Suppressor macrophage treated with lipopolysaccharide for 1 hour (primary cell): ENCODE measurements around the gene BCL2L13.

Source experiments
- DNase-seq, 3 donors: peaks; one replicate each; pipeline ENCODE4 v3.0.0-alpha.2; 2020 to 2022

BCL2L13 gene

DNA sequence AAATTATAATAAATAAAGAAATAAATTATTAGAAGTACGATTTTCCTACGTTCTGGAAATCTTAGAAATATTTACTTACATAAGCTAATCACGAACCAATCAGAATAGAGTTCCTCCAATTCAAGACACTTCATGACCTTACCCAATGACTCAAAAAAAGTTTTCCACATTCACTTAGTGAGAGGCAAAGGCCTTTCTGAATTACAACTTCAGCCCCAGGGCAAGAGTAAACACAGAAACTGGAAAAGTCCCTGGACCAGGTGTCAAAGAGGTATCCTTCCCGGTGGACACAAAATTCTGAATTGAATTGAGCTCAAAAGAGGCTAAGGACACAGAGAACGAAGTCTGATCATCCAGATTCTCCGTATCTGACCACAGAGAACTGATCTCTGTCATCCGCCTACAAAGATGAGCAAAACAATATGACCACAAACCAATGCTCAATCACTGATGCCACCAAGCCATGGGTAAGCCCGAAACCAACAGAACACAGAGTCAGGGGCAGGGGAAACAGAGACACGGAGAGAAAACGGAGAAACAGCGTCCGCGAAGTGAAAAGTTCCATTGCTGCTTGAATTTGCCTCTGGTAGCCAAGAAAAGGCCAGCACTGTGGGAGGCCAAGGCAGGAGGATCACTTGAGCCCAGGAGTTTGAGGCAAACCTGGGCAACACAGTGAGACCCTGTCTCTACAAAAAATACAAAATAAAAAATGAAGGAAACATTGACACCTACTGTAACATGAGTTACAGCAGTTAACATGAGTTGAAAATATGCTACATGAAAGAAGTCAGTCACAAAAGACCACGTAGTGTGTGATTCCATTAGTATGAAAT lies 128.9 kb downstream of the BCL2L13 start:
- peak; percentile 65 to 77 (median 74) for DNase-seq

DNA sequence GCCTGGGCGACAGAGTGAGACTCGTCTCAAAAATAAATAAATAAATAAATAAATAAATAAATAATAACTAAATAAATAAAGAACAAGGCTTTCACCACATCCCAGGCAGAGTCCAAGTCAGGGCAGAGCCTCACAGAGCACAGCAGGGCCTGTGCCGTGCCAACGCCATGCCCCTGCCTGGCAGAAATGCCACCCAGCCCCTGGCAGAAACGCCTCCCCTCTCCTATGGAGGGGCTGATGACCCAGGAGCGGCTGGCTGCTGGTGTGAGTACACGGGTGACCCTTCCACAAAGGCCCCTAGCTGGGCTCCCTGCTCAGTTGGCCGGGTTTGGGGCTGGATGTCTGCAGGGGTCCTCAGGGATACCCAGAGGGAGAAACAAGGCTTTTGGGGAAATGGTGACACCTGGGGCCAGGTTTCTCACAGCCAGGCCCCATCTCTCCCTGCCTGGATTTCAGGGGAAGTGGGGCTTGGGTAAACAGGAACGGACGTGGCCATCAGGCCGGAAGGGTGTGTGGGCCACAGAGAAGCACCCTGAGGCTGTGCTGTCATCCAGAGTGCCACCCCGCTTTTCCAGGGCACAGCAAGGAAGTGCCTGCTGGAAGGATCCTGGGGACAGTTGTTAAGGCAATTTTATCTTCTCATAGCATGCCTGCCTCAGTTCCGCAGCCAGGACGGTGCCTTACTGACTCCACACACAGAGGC lies 130.6 kb downstream of the BCL2L13 start:
- DNase-seq, result peak; percentile 67 to 77 (median 70)

DNA sequence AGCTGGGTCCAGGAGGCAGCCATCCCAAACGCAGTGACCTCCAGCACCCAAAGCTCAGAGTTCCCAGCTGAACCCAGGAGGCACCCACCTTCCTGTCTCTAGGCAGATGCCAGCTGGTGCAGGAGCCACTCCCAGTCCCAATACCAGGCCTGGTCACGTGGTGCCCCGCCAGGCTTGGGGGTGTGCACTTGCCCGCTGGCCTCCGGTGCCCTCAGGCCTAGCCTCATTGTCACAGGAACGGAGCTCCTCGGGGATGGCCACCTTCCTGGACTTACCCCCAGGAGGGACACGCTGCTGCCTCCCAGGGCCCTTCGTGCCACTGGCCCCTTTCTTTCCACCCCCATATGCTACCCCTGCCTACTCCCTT lies 131.1 kb downstream of the BCL2L13 start:
- no peak for DNase-seq

DNA sequence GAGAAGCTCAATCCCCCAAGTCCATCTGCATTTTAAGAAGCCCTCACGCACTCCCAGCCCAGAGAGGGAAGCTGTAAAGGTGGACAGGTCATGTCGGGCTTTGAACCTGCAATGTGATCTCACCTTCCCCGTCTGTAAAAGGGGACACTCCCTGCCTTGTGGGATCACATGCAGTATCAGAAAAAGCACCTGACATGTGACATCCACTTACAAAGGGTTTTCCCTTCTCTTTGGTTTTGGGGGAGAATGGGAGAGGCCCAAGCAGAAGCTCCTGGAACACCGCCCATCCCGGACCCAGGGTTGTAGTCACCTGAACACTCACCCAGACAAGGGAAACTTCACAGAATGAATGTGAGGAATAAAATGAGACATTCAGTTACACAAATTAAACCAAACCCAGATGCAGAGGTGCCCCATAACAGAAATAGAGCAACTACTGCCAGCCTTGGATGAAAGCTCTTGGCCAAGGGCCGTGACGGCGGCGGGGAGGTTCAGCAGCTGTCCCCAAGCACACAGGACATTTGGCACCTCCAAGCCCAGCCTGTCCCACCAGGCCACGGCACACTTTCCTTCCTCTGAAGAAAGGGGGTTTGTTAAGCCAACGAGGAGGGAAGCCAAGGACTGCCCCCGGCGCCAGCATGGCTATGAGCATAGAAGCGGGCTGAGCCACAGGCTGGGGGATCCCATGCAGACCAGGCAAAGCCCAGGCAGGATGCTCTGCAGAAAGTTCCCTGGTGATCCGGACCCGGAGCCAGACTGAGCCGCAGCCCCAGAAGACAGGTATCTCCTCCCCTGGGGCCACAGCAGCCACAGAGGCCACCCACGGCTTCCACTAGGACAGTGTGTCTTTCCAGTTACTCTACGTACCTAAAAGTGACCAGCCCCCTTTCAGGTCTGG lies 131.9 kb downstream of the BCL2L13 start:
- DNase-seq, result peak in 1 of 3 donors; percentile 27

DNA sequence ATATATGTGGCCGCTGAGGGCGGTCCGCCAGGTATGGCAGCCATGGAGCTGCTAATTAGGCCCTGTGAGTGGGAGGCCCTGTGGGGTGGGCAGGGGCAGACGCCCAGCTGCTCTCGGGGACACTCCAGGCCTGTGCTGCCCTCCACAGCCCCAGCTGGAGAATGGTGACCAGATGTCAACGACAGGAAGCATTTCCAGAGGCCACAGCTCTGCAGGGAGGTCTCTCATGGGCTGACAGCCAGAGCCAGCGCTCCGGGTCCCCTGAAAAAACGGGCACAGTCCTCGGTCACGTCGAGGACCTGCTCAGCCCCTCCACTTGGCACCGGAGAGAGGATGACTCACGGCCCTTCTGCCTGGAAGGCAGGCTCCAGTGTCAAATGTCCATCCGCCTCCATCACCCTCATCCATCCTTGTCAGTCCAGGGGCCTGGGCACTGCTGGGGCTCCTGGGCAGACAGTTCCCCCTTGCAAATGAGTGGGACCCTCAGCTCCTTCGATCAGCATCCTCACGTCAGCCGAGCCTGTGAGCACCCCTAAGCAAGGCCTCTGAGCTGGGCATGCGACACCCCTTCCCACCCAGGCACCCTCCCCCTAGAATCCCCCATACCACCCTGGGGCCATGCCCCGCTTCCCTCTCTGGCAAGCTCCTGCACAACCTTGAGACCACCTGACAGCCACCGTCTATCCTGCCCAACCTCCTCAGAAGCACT lies 133.8 kb downstream of the BCL2L13 start:
- DNase-seq, result peak in 2 of 3 donors; percentile 48

DNA sequence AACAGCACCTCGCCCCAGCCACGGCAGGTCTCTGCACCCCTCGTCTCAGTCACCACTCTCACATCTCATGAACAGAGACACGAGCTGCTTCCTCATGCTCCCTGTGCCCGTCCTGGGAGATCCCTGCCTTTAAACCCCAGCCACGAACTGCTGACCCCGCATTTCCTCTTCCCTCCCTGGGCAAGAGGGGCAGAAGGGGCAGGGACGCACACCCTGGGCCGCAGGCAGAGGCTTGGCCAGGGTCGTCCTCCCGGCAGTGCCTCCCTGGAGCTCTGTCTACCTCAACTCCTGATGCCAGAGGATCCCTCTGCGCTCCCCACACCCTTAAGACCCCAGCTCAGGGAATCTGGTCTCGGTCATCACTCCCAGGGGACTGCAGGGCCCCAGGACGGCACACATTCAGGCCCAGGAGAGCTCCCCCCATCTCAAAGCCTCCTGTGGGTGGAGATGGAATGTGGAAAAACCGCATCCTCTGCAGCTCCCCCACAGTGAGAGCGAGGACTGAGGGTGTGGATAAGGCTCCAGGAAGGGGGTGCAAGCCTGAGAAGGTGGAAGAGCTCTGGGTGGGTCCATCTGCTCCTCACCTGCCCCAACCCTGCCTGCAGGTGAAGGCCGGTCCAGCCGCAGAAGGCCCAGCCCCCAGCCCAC lies 134.5 kb downstream of the BCL2L13 start:
- peak; percentile 71 to 82 (median 76) for DNase-seq

DNA sequence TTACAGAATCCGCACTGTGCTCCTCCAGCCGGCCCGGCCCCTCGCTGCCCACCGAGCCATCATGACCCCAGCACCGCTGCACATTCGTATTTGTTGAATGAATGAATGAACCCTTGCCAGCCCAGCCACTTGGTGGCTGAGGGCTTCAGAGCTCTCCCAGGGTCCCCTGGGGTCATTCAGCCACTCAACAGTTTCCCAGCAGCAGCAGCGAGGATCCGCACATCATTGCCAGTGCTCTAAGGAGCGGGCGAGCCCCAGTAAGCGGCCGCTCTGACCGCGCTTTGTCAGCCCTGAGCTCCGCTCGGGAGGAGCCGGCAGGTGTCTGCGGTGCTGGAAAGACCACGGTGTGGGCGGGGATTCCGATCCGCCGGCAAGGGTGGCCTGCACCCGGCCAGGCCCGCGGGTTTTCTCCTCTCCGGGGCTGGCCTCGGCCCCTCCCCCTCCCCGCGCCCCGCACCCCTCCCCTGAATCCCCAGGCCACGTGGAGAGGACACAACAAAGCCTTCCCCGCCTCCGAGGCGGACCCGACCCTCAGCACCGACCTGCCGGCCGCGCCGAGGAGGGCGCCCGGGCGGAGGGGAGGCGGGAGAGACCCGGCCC lies 135.1 kb downstream of the BCL2L13 start:
- DNase-seq, result peak in 2 of 3 donors; percentile 59 to 76

DNA sequence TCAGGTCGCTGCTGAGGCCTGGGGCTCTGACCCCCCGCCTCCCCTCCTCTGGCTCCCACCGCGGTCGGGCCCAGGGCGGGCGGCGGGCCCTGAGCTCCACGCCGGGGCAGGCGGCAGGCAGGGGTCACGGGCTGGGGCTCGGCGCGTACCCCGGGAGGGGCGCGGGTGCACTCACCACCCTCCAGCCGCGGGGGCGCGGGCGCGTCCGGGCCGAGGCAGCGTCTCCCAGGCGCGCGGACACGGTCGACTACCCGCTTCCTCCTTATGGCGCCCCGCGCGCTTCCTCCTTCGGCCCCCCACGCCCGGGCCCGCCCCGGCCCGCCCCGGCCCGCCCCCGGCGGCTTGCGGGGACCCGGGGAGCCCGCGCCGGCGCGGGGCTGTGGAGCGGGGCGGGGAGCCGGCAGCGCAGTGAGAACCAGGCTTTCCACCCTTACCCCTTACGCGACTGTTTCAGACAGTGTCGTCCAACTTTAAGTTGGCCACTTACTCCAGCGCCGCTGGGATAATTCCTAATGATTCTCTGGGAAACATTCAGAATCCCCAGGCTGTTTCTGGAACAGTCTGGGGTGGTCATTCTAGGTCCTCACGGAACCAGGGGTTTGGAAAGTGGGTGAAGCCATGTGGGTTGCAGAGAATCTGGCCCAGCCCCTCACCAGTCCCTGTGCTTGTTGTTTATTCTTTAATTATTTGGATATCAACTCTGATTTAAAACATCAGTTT lies 135.8 kb downstream of the BCL2L13 start, which contains the start of gene BID:
Gene BID, minus strand, starts transcription at position 264 of the 720 bp plus-strand sequence. CDS start 24,353 bp downstream, outside the sequence.
- DNase-seq, result peak; percentile 86 to 94 (median 89)

DNA sequence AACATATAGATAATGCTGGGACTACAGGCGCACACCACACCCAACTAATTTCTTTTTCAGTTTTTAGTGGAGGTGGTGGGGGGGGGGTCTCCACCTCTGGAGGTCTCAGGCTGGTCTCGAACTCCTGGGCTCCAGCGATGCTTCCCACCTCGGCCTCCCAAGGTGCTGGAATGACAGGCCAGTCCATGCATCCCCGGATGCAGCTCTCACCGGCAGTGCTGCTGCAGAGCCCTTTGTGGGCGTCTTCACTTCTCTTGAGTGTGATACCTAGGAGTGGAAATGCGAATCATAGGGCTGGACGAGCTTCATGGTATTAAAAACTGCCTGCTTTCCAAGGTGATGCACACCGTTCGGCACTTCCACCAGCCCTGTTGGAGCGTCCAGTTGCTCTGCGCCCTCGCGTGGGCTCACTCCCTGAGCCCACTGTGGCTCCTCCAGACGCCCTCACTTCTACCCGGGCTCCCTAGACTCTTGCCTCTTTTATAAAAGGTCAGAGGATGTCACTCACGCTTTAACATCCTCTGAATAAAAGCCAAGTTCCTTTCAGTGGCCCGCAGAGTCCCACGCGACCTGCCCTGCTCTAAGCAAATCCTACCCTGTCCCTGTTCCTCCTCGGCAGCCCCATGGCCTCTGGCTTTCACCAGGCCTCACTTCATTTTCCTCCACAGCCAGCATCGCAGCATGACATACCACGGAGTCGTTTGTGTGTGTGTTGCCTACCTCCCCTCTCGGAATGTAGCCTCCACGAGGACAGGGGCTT lies 136.5 kb downstream of the BCL2L13 start:
- peak in 2 of 3 donors; percentile 39 to 40 for DNase-seq

DNA sequence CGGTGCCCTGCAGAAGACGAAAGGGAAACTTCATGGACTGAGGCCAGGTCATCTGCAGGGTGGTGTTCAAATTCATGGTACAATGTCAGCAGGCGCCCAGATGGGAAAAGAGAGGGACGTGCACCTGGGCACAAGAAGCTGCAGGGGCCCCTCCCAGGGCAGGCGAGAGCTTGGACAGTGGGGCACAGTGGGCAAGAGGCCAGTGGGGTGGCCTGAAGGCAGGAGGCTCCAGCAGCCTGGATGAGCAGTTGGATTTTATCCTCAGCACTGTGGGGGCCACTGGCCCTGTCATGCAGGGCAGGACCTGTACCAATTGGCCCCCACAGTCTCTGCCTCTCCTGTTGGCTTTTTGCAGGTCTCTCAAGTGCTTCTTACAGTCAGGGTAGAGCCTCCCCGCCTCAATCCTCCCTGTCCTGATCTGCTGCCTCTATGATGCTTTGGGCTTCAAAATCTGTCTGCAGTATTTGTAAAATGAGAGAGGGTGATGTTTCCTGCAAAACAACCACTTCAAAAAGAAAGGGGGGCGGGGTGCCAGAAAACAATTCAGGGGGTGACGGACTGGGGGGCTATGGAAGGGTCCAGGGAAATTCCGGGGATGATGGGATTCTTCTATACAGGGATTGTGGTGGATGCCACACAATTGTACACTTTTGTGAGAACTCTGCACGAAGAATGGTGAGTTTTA lies 137.4 kb downstream of the BCL2L13 start:
- DNase-seq, result no peak

DNA sequence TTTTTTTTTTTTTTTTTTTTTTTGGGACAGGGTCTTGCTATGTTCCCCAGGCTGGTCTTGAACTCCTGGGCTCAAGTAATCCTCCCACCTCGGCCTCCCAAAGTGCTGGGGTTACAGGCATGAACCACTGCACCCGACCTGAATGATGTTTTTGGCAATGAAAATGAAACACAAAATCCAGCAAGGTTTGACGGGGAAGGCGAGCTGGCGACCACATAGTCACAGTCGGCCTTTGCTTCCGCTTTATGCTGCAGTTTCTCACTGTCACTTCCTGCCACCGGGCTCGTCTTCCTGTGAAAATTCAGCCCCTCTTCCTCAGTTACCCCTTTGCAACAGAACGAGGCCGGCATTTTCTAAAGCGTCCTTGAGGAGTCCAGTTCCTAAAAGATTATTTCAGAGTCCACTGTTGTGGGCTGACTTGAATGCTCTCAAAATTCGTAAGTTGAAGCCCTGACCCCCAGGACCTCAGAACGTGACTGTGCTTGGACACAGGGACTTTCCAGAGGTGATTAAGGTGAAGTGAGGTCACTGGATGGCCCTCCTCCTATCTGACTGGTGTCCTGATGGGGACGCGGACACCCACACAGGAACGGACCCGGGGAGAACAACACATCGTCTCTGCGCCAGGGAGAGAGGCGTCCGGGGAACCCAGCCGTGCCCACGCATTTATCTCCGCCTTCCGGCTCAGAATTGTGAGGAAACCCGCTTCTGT lies 138.6 kb downstream of the BCL2L13 start:
- peak; percentile 93 to 95 (median 95) for DNase-seq

DNA sequence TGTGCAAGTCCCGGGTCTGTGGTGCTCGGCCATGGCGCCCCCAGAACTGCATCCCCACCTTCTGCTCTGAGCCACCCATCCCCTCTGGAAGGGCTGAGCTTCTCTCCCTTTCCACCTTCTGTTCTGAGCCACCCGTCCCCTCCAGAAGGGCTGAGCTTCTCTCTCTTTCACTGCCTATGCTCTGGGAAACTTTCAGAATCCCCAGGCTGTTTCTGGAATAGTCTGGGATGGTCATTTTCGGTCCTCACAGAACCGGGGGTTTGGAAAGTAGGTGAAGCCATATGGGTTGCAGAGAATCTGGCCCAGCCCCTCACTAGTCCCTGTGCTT lies 139.1 kb downstream of the BCL2L13 start:
- DNase-seq, result no peak

DNA sequence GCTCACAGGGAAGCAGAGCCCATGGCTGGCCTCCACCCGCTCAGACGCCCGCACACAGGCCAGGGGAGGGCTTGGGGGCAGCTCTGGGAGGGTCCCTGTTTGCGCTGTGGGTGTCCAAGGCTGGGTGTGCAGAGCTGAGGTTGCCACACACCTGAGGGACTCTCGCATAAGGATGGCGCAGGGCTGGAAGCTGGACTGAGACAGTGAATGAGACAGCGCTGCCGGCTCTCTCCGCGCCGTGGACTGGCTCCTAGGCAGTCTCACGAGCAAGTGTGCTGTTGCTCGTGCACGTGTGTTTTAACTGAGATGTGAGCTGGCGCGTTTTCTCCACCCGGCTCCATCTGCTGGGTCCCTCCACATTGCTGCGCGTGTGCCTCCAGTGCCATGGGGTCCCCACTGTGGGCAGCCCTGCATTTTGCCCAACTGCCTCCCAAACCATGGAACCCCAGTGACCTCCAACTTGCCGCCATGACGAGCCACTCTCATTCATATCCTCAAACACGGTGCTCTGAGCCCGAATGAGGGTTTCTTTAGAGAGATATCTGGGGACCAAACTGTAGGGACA lies 139.9 kb downstream of the BCL2L13 start:
- DNase-seq, result no peak

DNA sequence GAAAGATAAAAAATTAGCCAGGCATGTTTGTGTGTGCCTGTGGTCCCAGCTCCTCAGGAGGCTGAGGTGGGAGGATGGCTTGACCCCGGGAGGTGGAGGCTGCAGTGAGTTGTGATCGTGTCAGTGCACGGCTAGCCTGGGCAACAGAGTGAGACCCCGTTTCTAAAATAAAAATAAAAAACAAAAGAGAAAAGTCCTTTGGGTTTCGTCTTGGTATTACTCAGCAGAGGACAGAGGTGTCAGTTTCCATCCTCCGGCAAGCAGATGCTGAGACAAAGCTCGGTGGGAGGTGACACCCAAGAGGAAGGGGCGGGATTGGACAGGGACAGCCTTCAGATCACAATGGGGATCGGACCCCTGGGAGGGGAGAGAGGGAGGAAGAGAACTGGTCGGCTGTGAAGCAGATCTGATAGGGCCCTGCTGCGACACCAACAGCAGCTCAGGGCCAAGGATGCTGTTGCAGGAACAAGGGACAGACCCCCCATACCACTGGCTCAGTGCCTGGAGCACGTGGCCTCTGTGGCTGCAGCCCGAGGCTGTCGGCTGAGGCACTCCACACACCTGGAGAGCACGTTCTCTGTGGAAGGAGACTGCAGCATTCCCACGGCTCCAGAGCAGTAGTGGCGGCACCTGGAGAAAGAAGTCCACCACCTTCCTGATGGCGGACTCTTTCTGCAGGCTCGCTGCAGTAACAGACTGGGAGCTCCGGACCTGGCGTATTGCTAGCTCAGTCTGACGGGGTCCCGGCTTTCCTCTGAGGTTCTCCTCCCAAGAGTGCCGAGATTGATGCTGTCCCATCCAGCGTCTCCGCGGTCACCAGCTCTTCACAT lies 140.9 kb downstream of the BCL2L13 start:
- DNase-seq, result no peak

DNA sequence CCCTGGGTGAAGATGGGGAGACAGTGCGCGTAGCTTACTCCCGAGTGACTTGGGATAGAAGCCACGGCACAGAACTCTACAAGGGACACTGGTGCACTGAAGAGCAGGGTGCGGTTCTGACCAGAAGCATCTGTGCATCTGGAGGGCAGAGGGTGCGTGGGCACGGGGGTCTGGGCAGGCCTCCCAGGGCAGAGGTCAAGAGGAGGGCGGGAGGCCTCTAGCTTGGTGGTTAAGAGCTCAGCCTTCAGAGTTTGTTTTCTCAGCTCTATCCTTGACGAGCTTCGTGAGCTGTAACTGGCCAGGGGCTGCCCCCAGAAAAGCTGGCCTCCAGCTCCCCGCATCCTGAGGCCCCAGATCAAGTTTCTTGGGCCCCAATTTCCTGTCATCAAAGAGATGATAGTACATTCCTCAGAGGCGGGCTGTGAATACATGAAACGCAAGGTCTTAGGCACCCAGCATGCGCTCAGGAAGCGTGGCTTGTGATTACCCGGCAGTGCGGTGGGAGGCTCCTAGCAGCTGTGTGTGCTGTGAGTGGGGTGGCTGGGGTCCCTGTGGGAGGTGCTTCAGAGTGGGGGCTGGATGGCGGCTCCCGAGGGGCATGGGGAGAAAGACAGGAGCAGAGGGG lies 141.7 kb downstream of the BCL2L13 start:
- DNase-seq, result no peak
